Transverse colon (tissue), 3 donors: ENCODE results near the gene NUP214.

Experiments
- POLR2A ChIP-seq: fragments of 450-650 bp; IDR thresholded peaks from one replicate; pipeline ENCODE4 v1.6.1; 2016; ENCODE audit warnings: antibody characterized with exemption, mild to moderate bottlenecking, moderate library complexity
- TF ChIP-seq, protein P1 (sequence below), 5 experiments: fragments of 200-600 bp in 3 of 5; fragments of 450-650 bp in 2 of 5; sonication (generic) in 3 of 5; IDR thresholded peaks; 1 replicate in 2 of 5; 2 replicates in 3 of 5; pipeline ENCODE4 v1.5.1; 2016 to 2017; ENCODE audit warnings: antibody characterized with exemption in 5 of 5, inconsistent platforms in 3 of 5, mild to moderate bottlenecking in 2 of 5, moderate library complexity in 1 of 5

DNA sequence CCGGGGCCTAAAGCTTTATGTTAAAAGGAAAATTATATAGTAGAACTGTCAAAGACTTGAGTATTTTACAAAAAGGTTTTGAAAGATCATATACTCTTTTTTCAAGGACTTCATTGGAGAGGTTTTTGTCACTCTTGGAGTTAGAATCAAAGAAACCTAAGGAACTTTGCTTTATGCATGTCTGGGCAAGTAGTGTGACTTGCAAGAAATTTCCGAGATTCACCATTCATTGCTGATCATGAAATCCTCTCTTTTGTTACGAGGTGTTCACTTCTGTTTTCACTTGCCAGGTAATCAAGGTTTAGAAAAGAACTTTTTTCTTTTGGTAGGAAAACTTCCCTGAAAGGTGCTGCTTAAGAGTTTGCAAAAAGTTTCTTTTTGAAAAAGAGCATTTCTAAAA is 64.8 kb downstream of the NUP214 start:
- no peak for TF ChIP-seq POLR2A
- TF ChIP-seq, protein P1, sequence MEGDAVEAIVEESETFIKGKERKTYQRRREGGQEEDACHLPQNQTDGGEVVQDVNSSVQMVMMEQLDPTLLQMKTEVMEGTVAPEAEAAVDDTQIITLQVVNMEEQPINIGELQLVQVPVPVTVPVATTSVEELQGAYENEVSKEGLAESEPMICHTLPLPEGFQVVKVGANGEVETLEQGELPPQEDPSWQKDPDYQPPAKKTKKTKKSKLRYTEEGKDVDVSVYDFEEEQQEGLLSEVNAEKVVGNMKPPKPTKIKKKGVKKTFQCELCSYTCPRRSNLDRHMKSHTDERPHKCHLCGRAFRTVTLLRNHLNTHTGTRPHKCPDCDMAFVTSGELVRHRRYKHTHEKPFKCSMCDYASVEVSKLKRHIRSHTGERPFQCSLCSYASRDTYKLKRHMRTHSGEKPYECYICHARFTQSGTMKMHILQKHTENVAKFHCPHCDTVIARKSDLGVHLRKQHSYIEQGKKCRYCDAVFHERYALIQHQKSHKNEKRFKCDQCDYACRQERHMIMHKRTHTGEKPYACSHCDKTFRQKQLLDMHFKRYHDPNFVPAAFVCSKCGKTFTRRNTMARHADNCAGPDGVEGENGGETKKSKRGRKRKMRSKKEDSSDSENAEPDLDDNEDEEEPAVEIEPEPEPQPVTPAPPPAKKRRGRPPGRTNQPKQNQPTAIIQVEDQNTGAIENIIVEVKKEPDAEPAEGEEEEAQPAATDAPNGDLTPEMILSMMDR (IDR thresholded peaks at IDR 0.05), result no peak
